HG03460 (cell line): ENCODE measurements around the gene TREH.
"Not testable (repeated sequence)": the region's sequence is repeated elsewhere in the genome, so short reads cannot be mapped to it uniquely, and the experiment has no call there.

Experiments used
- ATAC-seq: cut with Tn5 transposase; IDR thresholded peaks from one replicate; pipeline ENCODE4 v1.9.1; 2021; ENCODE audit not compliant: unreplicated experiment

The TREH gene, protein sequence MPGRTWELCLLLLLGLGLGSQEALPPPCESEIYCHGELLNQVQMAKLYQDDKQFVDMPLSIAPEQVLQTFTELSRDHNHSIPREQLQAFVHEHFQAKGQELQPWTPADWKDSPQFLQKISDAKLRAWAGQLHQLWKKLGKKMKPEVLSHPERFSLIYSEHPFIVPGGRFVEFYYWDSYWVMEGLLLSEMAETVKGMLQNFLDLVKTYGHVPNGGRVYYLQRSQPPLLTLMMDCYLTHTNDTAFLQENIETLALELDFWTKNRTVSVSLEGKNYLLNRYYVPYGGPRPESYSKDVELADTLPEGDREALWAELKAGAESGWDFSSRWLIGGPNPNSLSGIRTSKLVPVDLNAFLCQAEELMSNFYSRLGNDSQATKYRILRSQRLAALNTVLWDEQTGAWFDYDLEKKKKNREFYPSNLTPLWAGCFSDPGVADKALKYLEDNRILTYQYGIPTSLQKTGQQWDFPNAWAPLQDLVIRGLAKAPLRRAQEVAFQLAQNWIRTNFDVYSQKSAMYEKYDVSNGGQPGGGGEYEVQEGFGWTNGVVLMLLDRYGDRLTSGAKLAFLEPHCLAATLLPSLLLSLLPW

DNA sequence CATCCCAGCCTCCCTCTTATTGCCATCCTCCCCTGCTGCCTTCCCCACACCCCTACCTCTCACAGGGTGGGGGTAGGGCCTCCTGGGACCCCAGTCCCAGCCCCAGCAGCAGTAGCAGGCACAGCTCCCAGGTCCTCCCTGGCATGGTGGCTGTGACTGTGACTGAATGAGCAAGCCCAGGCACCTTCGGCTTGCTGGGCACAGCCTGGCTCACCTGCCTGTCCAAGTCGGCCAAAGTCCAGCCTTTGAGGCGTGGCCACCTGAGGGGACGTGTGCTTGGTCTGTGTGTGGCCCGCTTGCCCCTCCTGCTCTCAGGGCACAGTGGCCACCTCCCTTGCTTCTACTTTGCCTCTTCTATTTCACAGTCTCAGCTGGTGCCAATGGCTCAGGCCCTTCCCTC, at the start of gene TREH:
Gene TREH, minus strand, starts transcription at position 168 of the 400 bp plus-strand sequence. Its CDS starts 23 bp downstream, at position 145.
- no peak for ATAC-seq

DNA sequence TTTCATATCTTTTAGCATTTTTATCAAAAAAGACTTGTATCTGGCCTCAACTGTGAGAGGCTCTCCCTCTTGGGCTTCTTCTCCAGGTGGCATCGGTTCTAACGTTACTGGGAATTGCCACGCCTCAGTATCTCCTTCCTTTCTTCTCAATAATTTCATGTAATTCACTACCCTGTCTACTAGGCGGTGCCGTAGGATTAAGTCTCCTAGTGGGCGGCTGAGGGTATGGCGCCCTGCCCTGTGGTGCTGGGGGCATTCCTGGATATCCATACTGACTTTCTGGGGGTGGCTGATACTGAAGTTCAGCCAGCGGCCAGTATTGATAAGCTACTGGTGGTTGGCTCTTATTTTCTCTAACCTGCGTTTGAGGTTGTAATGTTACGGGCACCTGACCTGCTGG, 48.7 kb upstream of the TREH start:
- ATAC-seq: not testable (repeated sequence)

DNA sequence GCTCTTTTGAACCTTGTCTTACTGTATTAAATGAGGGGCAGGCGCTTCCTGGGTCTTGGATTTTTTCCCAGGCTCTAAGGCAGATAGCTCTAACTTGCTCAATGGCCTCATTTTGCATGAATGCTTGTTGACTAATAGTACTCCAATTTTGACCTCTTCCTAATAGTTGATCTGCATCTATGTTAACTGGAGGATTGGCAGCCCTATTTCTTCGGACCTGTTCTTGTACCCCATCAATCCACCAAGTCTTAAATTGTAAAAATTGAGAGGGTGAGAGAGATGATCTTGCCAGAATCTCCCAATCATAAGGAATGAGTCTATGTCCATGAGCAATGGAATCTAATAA, 48.2 kb upstream of the TREH start:
- not testable (repeated sequence) for ATAC-seq

DNA sequence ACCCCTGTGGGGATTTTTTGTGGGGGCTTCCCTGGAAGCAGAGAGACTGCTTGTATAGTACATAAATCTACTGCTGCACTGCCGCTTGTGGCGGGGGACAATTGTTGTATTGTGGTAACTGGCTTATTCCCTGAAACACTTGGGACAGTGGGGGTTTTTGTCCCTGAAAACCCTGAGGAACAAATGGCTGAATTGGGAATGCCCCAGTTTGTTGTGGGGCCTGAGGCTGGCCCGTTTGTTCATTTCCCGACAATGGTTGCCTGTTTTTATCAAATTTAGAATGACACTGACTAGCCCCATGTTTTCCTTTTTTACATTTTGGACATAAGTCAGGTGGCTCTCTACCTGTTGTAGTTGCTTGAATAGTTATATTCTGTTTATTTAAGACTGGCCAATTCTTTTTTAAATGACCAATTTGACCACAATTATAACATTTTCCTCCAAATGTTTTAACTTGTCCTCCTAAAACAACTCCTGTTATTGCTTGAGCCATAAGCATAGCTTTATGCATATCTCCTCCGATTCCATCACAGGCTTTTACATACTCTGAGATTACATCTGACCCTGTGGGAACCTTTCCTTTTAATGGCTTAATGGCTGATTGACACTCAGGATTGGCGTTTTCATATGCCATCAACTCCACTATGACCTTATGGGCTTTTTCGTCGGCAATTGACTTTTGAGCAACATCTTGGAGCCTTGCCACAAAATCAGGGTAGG, 47.7 kb upstream of the TREH start:
- ATAC-seq: not testable (repeated sequence)

DNA sequence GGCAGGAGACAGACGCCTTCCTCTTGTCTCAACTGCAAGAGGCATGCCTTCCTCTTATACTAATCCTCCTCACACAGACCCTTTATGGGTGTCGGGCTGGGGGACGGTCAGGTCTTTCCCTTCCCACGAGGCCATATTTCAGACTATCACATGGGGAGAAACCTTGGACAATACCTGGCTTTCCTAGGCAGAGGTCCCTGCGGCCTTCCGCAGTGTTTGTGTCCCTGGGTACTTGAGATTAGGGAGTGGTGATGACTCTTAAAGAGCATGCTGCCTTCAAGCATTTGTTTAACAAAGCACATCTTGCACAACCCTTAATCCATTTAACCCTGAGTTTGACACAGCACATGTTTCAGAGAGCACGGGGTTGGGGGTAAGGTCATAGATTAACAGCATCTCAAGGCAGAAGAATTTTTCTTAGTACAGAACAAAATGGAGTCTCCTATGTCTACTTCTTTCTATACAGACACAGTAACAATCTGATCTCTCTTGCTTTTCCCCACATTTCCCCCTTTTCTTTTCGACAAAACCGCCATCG, 42.1 kb upstream of the TREH start:
- ATAC-seq: not testable (repeated sequence)

DNA sequence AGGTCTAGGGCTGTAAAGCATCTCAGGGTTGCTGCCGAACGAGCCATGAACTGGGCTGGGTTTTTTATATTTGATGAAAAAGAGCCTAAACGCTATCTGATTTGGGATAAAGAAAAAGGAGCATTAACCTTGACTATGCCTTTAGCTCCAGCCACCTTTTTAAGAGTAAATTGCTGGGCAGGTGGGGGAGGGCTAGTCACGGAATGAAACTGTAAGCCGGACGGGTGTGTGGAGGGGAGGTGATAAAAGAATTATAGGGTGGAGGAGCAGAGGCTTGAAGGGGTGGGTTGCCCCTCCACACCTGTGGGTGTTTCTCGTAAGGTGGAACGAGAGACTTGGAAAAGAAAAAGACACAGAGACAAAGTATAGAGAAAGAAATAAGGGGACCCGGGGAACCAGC, 41.3 kb upstream of the TREH start:
- not testable (repeated sequence) for ATAC-seq

DNA sequence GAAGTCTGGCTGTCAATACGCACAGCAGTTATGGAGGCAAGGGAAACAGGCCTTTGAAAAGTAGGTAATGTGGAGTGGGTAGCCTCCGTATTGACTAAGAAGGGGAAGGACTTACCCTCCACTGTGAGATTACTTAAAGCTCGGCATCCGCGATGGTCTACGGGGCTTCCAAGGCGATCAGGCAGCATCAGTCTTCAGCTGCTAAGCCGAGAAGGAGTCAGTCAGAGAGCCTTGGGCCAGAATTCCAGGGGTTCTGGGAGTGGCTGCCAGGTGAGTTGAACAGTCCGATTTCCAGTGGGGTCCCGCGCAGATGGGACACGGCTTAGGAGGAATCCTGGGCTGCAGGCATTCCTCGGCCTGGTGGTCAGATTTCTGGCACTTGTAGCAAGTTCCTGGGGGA, 40.6 kb upstream of the TREH start:
- ATAC-seq: not testable (repeated sequence)

DNA sequence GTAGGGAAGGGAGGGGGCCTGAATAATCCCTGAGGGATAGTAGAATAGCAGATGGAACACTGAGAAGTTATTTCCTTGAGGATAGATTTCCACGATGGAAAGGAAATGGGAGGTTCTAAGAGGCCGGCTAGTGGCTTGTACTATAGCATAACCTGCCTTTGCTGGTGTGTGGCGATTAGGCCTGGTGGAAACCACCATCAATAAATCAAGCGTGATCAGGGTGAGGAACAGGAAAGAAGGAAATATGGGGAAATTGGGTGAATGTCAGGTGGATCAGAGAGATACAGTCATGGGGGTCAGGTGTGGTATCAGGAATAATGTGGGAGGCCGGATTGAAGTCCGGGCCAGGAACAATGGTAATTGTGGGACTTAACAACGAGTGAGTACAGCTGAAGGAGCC, 39.1 kb upstream of the TREH start:
- ATAC-seq: not testable (repeated sequence)

DNA sequence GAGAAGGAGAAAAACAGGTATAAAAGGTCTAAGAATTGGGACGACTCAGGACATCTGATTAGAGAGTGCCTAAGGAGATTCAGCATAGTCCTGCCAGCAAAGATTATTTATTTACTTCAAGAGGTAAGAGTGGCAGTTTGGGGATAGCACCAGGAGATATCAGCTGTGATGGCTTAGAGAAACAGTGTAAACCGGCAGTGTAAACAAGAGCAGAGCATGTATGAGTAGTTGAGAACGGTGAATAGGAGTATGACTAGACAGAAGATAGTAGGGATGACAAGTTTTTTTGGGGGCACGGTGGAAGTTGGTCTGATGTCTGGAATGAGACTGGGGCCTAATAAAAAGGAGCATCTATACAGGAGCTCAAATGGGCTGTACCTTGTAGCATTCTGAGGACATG, 38.3 kb upstream of the TREH start:
- not testable (repeated sequence) for ATAC-seq

DNA sequence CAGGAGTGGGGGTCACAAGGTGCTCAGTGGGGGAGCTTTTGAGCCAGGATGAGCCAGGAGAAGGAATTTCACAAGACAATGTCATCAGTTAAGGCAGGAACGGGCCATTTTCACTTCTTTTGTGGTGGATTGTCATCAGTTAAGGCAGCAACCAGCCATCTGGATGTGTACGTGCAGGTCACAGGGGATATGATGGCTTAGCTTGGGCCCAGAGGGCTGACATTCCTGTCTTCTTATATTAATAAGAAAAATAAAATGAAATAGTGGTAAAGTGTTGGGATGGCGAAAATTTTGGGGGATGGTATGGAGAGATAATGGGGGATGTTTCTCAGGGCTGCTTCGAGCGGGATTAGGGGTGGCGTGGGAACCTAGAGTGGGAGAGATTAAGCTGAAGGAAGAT, 37.8 kb upstream of the TREH start:
- not testable (repeated sequence) for ATAC-seq

DNA sequence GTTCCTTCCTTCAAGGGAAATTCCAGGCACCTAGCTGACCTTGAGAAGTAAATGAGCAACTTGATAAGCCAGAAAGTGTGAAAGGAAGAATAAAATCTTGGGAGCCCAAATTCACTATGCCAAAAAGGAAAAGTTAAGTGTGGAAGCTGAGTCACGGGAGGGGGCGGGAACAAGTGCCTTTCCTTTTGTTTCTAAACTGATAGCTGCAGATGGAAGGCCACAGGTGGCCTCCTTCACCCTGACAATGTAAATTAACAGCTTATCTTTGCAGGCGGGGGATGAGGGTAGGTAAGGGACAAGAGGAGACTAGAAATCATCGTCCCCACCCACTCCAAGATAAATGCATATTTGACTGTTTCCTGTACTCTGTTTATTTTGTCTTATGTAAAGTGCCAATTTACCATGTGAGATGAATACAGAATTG, 36.4 kb upstream of the TREH start:
- no peak for ATAC-seq

DNA sequence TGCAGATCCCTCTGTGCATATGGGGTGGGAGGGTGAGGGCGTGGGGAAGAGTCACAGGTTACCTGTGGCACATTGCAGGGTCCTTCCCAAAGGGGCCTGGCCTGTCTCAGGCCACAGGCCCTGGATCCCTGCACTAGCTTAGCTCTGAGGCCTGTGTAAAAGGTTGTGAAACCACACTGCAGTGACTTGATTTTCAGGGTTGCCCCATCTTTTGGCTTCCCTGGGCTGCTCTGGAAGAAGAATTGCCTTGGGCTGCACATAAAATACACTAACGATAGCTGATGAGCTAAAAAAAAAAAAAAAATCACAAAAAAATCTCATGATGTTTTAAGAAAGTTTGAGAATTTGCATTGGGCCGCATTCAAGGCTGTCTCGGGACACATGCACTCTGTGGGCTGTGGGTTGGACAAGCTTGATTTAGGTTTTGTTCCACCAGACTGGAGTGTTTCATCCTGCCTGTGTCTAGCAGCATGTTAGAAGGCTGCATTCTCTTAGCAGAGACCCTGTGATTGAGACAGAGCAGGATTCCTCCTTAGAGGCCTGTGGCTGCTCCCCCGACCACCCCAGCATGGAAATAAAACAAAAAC, 35.9 kb upstream of the TREH start:
- no peak for ATAC-seq

DNA sequence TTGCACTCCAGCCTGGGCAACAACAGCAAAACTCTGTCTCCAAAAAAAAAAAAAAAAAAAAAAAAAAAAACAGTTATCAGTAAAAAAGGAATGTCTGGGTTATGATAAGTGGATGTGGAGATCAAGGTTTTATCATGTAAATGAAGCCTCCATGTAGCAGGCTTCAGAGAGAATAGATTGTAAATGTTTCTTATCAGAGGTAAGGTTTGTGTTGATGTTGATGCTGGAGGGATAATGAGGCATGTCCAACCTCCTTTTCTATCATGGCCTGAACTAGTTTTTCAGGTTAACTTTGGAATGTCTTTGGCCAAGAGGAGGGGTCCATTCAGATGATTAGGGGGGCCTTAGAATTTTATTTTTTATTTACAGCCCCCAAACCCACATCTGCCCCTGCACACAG, 35.4 kb upstream of the TREH start:
- ATAC-seq: no peak

DNA sequence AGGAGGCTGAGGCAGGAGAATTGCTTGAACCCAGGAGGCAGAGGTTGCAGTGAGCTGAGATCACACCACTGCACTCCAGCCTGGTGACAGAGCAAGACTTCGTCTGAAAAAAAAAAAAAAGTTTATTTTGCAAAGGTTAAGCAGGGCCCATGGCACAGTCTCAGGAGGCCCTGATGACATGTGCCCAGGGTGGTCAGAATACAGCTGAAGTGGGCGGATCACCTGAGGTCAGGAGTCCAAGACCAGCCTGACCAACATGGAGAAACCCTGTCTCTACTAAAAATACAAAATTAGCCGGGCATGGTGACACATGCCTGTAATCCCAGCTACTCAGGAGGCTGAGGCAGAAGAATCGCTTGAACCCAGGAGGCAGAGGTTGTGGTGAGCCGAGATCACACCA, 35.0 kb upstream of the TREH start:
- ATAC-seq: not testable (repeated sequence)

DNA sequence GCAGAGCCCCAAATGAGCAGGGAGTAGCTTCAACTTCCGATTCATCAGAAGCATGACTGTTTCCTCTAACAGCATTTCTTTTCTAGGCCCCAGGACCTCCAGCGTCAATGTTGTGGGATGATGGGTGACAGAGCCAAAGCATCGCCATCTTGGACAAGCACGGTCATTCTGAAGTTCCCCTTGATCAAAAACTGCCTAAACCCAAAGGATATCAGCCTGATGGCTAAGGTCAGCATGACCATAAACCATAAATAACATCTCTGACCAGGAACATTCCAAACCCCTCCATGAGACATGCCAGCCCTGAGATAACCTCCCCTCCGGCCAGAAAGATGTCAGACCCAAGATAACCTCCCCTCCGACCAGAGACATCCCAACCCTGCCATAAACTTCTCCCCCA, 28.8 kb upstream of the TREH start:
- ATAC-seq: no peak

DNA sequence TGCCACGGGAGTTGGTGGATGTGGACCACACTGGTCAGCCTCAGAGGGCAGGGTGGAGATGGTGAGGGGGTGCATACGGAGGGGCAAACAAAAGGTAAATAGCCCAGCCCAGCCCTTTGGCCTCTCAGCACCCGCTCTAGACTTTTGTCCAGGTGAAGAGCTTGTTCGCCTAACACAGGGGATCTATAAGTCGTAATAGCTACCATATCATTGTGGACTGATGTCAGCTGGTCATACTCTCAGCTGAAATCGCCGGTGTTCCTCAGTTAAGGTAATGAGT, 27.0 kb upstream of the TREH start:
- no peak for ATAC-seq

DNA sequence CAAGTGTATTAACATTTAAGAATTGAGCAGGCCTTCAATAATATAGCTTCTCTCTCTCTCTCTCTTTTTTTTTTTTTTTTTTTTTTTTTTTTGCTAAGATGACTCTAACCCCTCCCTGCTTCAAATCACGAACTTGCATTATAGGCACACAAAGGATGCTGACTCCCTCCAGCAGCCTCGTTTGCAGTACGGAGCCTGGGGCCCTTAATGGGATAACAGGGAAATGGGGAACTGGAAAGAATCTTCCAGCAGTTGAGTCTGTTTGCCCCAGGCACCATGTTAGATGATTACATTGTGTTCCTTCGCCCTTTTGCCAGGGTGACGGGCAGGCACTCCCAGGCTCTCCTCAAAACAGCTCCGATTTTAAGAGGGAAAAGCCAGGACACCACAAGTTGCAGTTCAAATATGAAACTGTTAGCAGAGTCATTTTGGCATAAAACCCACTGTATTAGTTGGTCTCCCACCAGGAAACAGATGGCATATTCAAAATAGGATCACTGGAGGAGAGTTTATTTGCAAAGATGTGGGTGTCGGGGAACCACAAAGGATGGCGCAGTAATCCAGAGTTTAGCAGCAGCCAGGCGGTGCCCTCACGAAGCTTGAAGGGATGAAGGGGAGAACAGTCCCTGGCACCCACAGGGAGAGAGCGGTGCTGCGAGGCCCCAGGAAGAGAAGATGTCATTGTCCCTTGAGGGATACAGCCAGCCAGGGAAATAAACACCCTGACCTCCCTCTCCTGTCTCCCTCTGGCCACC, 26.5 kb upstream of the TREH start:
- no peak for ATAC-seq

DNA sequence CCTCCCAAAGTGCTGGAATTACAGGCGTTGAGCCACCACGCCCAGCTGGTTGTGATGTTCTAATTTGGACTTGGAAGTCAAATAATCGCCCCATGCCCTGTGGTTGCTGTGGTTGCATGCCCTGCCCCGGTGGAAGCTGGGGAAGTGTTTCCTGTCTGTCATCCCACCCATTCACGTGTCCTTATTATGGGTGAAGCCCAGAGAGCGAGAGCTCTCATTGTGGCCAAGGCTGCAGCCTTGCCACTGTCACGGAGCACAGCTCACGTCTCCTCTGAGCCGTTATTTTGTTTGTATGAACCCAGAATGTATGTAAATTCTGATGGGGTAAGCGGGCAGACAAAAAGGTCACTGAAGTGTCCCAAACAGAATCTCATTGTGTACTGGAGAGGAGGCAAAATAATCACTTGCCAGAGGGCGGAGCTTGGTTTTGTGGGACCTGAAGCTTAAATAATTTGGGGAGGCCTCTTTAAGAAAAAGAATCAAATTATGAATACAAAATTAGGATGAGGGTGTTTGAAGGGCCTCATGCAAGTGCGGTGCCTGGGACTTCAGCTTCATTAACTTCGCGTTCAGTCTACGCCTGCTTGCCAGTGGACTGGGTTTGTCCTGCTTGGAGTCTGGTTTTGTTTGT, 25.8 kb upstream of the TREH start:
- no peak for ATAC-seq

DNA sequence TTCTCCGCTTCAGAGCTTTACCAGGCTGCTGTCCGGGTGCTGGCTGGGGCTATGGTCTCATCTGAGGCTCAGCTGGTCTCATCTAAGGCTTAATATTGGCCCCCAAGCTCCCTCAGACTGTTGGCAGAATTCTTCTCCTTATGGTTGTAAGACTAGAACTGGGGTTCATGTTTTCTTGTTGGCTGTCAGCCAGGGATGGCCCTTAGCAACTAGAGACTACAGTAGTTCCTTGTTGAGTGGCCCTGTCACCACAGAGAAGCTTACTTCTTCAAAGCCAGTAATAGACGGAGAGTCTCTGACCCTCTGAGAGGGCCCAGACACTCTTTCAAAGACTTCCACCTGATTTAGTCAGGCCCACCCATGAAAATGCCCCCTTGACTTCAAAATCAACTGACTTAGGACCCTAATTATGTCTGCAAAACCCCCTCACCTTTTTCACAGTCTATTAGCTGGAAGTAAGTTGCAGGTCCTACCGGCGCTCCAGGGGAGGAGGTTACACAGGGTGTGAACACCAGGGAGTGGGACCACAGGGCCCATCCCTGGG, 24.2 kb upstream of the TREH start:
- ATAC-seq: no peak
